GM21360 (cell line): Measurements from ENCODE around the gene IFNGR1.

Experiments
- ATAC-seq: cut with Tn5 transposase; IDR thresholded peaks from one replicate; pipeline ENCODE4 v1.9.1; 2021; ENCODE audit warnings: mild to moderate bottlenecking, moderate library complexity; ENCODE audit not compliant: unreplicated experiment

The IFNGR1 gene

GRCh38 chr6:137177611-137178010, 41.6 kb downstream of the IFNGR1 start:
- no peak for ATAC-seq

DNA sequence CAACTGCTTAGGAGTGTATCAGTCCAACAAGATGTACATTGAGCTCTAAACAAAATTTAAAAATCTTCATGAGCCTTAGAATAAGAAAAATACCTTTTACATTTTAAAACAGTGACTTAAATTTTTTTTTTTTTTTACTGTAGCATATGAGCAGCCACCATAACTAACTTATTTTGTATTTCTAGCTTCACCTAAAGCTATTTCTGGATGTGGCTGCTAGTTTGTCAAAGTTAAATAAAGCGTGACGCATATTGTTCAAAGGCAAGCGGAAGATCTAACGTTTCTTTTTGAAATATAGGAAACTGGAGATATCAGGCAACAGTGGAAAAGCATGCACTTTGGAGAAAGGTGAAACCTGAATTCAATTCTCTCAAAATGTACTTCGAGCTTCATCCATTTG, 42.5 kb downstream of the IFNGR1 start:
- no peak for ATAC-seq

DNA sequence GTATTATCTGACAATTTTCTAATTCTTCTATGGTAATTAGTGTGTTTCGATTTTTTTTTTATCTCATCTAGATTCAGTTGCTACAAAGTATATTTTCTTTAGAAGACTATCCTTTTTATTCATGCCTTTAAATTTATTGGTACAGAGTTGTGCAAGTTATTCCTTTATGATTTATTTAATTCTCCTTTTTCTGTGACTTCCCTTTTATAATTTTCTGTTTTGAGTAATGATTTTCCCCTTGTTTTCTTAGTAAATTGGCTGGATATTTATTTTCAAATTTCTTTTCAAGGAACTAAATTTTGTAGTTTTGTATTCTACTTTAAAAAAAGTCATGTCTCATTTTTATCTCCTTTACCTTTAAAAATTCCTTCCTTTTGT, 43.3 kb downstream of the IFNGR1 start:
- ATAC-seq: no peak

DNA sequence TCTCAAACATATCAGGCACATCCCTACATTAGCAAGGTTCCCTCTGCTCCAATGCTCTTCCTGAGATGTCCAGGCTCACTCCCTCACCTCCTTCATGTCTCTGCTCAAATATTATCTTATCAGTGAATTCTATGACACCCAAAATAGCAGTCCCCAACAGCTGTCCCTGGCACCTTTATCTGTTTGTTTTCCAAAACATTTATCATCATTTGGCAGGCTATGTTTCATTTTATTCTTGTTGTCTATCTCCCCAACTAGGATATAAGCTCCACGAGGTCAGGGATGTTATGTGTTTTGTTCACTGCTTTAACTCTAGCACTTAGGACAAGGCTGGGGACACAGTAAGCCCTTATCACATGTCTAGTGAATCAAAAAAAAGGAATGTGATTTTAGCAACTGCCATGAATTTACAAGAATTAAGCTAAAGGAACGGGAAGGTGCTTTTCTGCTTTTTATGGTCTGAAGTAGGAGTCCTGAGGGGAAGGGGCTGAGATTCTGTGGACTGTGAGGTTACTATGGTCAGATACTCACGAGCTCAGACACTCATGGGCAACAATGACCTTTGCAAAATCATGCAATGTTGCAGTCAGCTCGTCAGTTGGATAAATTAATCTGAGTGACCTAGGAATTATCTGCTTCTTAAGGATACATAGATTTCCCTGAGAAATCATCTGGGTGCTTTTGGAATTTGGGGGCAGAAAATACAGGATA, 43.9 kb downstream of the IFNGR1 start:
- no peak for ATAC-seq

GRCh38 chr6:137173501-137173900, 45.7 kb downstream of the IFNGR1 start, which contains the start of gene IL22RA2:
Gene IL22RA2 (minus strand): TSS chr6:137173644. CDS start chr6:137161749, 11,895 bp downstream.
- ATAC-seq: no peak

DNA sequence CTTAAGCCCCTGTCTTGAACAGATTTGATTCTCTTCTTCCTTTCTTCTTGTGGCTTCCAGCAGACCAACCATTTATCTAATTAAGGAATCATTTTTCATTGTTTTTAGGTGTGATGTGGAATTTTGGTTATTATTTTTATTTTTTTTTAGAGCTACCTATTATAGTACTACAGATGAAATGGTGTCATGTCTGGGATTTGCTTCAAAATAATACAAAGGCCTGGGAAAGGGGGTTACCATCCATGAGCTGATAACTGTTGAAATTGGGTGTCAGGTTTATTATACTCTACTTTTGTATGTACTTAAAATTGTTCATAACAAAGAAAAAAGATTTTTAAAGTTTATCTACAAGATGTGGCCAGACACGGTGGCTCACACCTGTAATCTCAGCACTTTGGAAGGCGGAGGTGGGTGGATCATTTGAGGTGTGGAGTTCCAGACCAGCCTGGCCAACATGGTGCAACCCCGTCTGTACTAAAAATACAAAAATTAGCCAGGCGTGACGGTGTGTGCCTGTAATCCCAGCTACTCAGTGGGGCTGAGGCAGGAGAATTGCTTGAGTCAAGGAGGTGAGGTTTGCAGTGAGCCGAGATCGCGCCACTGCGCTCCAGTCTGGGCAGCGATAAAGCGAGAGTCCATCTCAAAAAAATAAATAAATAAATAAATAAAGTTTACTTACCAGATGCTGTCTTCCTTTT, 46.3 kb downstream of the IFNGR1 start:
- no peak for ATAC-seq

GRCh38 chr6:137171824-137172733, 47.1 kb downstream of the IFNGR1 start:
- peak; percentile 48 for ATAC-seq

GRCh38 chr6:137171053-137171374, 48.2 kb downstream of the IFNGR1 start:
- no peak for ATAC-seq

- no peak for ATAC-seq
These were observed 48.7 kb downstream of the IFNGR1 start for GRCh38 chr6:137170266-137171052.

DNA sequence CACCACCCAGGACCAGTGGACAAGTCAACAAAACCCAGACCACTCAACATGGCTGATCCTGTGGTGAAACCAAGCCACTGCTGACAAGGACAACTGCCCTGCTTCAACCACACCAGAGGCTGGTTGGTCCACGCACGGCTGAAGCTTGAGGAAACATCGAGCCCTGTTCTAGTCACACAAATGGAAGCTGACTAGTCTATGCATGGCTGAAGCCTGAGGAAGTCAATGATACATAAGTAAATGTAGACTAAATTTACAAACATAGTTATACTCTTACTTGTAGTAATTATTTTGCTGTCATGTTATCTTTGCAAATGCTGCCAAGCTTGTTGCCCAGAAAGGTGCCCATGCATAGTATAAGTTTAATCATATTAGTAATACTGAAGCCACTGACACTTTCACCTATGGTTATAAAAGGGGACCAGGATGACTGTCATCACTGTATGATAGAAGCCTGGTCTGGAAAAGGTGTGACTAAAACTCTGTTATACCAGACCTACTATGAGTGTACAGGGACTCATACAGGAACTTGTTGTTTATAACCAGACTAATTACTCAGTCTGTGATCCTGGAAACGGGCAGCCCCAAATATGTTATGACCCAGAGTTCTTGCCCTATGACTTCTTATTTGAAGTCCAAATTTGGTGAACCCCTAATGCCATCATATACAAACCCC, 51.3 kb downstream of the IFNGR1 start:
- ATAC-seq: no peak

DNA sequence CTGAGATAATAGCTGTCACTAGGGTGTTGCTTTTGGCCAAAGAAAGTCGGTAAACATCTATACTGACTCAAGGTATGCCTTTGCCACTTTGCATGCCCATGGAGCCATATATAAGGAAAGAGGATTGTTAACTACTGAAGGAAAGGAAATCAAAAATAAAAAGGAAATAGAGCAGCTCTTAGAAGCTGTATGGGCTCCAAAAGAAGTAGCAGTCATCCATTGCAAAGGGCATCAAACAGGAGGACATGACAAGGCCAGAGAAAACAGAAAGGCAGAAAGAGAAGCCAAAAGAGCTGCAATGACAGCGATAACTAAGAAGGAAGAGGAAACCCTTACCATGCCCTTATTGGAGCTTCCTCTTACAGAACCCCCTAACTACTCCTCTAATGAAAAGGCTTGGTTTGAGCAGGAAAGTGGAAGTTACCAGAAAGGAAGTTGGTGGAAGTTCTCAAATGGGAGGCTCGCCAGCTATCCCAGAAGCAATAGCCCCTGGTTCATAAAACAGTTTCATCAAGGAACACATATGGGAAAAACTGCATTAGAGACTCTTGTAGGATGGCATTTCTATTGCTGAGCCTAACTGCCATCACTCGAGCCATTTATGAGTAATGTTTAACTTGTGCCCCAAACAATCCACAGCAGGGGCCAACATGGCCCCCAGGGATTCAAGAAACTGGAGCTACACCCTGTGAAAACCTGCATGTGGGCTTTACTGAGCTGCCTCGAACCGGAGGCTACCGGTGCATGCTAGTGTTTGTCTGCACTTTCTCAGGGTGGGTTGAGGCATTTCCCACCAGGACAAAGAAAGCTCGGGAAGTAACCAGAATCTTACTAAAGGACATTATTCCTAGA, 52.7 kb downstream of the IFNGR1 start:
- ATAC-seq: no peak

GRCh38 chr6:137165375-137166246, 53.6 kb downstream of the IFNGR1 start:
- peak; percentile 49 for ATAC-seq

DNA sequence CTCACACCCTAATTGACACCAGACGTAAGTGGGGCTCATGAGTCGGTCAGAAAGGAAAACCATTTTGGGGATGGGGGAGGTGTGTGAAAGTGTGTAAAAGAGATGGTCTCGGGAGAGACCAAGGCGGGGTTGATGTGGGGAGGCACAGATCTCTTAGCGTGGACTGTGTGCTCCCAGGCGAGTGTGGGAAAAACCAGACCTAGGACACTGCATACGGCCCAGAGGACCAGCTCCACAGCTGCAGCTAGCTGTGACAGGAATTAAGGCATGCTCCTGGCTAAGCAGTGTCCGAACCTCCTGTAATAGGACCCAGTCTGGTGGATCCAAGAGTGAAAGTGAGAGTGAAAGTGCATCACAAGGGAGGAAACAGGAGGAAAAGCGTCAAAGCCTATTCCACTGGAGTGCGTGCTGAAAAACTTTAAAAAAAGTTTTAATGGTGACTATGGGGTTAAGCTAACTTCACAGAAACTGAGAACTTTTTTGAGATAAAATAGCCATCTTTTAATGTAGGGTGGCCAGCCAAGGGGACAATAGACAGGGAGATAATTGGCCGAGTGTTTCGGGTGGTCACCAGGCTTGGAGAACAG, 55.4 kb downstream of the IFNGR1 start:
- ATAC-seq: no peak

DNA sequence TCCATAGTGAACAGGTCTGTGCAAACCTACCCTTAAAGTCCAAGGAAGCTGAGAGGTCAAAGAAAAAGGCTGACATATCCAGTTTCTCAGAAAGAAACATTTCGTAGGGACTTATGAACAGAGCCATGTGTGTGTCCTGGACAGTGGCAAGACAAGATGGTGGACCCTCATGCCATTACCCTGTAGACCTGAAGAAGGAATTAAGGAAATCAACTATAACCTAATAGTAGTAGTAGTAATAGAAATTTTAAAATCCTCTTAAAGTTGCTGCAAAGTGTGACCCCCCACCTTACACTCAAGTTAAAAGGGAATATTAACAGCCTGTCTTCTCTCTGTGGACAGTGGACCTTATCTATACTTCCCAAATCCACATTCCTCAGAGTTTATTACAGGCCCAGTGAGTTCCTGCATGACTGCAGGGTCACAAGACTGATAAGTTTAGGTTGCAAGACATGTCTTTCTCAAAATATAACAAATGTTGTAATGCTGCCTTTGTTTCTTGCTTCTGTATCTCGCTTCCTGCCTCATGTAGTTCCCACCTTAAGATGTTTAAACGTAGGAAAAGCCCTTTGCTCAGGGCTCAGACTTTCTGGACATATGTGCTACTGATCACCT, 56.4 kb downstream of the IFNGR1 start:
- no peak for ATAC-seq

DNA sequence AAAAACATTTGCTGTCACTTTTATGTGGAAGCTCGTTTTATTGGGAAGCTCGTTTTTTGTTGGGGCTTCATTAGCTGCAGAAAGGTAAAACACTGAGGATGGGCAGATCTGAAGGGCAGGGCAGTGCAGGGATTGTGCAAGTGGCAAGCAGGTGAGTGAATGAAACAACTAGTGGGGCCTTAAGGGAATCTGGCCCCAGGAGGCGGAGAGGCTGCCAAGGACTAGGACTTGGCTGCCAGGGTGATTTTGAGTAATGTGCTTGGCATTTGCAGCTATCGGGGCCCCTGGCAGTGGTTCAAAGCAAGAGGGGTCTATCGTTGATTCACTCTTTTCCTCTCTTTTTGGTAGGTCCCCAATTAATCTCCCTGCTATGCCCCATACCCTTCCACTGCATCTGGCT, 57.2 kb downstream of the IFNGR1 start:
- ATAC-seq: no peak

GRCh38 chr6:137160763-137161162, 58.4 kb downstream of the IFNGR1 start:
- ATAC-seq: no peak

DNA sequence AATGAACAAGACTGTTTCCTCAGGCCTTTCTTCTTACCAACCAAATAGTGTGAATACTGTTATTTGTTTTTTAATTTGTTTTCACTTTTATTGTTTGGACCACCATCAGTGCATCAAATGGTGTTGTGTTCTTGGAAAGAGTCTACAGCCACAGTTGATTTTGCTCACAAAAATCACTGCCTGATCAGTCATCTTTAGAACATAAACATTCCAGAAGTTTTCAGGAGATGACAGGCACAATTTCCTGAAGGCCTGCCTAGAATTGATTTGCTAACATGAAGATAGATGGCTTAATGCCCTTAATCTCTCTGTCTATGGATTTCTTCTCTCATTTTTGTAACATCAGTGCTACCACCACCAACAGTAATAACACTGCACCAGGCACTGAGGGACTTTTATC, 59.3 kb downstream of the IFNGR1 start:
- ATAC-seq: no peak

GRCh38 chr6:137157601-137158000, 61.6 kb downstream of the IFNGR1 start:
- no peak for ATAC-seq
